Spleen (tissue), 7 donors: ENCODE results near the gene CLEC4M.
"Not testable (repeated sequence)": the region's sequence is repeated elsewhere in the genome, so short reads cannot be mapped to it uniquely, and the experiment has no call there.

Experiments used
- CTCF ChIP-seq, 11 experiments: fragments of 200-600 bp in 7 of 11; fragments of 450-650 bp in 4 of 11; sonication (generic) in 4 of 11; IDR thresholded peaks in 8 of 11; conservative IDR thresholded peaks in 3 of 11; 1 replicate in 7 of 11; 2 replicates in 4 of 11; pipeline versions ENCODE4 v1.4.0 to v1.8.0; 2016 to 2021; ENCODE audit warnings: antibody characterized with exemption in 11 of 11, inconsistent platforms in 4 of 11, mild to moderate bottlenecking in 1 of 11
- POLR2A ChIP-seq, 3 donors: fragments of 450-650 bp; IDR thresholded peaks; one replicate each; pipeline ENCODE4 v1.5.1; 2017; ENCODE audit warnings: antibody characterized with exemption in 3 of 3, mild to moderate bottlenecking in 1 of 3
- donor health status: DM: no; HTN: no; CAD: no; lungs with moderate emphysema.
- donor health status: DM: no; HTN: no; CAD: no.
- donor health status: DM: no; HTN: no; CAD: no.

DNA sequence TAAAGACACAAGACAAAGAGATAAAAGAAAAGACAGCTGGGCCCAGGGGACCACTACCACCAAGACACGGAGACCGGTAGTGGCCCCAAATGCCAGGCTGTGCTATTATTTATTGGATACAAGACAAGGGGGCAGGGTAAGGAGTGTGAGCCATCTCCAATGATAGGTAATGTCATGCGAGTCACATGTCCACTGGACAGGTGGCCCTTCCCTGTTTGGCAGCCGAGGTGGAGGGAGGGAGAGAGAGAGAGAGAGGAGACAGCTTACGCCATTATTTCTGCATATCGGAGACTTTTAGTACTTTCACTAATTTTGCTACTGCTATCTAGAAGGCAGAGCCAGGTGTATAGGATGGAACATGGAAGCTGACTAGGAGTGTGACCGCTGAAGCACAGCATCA lies 29.7 kb downstream of the CLEC4M start:
- TF ChIP-seq POLR2A (IDR thresholded peaks at IDR 0.05); CTCF (IDR thresholded peaks at IDR 0.05 in 8 of 11, conservative IDR thresholded peaks at IDR 0.05 in 3 of 11): not testable (repeated sequence)
